Uterus (tissue), 2 donors: ENCODE measurements around the gene SPATC1L.

Experiments used
- POLR2A ChIP-seq, 2 donors: fragments of 450-650 bp; IDR thresholded peaks; one replicate each; pipeline ENCODE4 v1.6.1; 2016; ENCODE audit warnings: antibody characterized with exemption in 2 of 2, mild to moderate bottlenecking in 1 of 2, moderate library complexity in 1 of 2
- TF ChIP-seq, protein P1 (sequence below), 4 experiments: fragments of 200-600 bp in 2 of 4; fragments of 450-650 bp in 2 of 4; sonication (generic) in 2 of 4; IDR thresholded peaks; one replicate each; pipeline ENCODE4 v1.5.1; 2016 to 2019; ENCODE audit warnings: antibody characterized with exemption in 4 of 4, mild to moderate bottlenecking in 2 of 4, moderate library complexity in 1 of 4

GRCh38 chr21:46152927-46153246 is 31.4 kb downstream of the SPATC1L start:
- TF ChIP-seq, protein P1, sequence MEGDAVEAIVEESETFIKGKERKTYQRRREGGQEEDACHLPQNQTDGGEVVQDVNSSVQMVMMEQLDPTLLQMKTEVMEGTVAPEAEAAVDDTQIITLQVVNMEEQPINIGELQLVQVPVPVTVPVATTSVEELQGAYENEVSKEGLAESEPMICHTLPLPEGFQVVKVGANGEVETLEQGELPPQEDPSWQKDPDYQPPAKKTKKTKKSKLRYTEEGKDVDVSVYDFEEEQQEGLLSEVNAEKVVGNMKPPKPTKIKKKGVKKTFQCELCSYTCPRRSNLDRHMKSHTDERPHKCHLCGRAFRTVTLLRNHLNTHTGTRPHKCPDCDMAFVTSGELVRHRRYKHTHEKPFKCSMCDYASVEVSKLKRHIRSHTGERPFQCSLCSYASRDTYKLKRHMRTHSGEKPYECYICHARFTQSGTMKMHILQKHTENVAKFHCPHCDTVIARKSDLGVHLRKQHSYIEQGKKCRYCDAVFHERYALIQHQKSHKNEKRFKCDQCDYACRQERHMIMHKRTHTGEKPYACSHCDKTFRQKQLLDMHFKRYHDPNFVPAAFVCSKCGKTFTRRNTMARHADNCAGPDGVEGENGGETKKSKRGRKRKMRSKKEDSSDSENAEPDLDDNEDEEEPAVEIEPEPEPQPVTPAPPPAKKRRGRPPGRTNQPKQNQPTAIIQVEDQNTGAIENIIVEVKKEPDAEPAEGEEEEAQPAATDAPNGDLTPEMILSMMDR (IDR thresholded peaks at IDR 0.05): no peak
- no peak for TF ChIP-seq POLR2A (IDR thresholded peaks at IDR 0.05)
